Measurements from ENCODE around the gene MSI2. TPM values are rescaled to one million over a fixed set of nuclear protein-coding genes. Genes with fewer than 3 reads are reported as not detected.

Gene MSI2
- total RNA-seq, 1 donor from 2014 or later, result 60.6 TPM

GRCh38 chr17:57668332-57668731 lies 412.0 kb downstream of the MSI2 start:
- H3K4me3 Mint-ChIP-seq (ENCODE audit: unreplicated experiment), result no peak overlapping the region
- no peaks in the 10 kb centered on the region for H3K36me3 Mint-ChIP-seq (ENCODE audit: low read depth, unreplicated experiment)
- TF ChIP-seq, protein P1, sequence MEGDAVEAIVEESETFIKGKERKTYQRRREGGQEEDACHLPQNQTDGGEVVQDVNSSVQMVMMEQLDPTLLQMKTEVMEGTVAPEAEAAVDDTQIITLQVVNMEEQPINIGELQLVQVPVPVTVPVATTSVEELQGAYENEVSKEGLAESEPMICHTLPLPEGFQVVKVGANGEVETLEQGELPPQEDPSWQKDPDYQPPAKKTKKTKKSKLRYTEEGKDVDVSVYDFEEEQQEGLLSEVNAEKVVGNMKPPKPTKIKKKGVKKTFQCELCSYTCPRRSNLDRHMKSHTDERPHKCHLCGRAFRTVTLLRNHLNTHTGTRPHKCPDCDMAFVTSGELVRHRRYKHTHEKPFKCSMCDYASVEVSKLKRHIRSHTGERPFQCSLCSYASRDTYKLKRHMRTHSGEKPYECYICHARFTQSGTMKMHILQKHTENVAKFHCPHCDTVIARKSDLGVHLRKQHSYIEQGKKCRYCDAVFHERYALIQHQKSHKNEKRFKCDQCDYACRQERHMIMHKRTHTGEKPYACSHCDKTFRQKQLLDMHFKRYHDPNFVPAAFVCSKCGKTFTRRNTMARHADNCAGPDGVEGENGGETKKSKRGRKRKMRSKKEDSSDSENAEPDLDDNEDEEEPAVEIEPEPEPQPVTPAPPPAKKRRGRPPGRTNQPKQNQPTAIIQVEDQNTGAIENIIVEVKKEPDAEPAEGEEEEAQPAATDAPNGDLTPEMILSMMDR (IDR thresholded peaks at IDR 0.05; ENCODE audit: unreplicated experiment), result no peak
- H3K9me3 Mint-ChIP-seq (ENCODE audit: unreplicated experiment), result no peaks in the 10 kb centered on the region
- peaks cover 9% of the 10 kb centered on the region for H3K4me1 Mint-ChIP-seq (ENCODE audit: unreplicated experiment)
- DNase-seq (ENCODE audit: low spot score), result no peak
- H3K27me3 Mint-ChIP-seq (ENCODE audit: unreplicated experiment), result peaks cover 10% of the 10 kb centered on the region
- no peak overlapping the region for H3K27ac Mint-ChIP-seq (ENCODE audit: unreplicated experiment)

DNA sequence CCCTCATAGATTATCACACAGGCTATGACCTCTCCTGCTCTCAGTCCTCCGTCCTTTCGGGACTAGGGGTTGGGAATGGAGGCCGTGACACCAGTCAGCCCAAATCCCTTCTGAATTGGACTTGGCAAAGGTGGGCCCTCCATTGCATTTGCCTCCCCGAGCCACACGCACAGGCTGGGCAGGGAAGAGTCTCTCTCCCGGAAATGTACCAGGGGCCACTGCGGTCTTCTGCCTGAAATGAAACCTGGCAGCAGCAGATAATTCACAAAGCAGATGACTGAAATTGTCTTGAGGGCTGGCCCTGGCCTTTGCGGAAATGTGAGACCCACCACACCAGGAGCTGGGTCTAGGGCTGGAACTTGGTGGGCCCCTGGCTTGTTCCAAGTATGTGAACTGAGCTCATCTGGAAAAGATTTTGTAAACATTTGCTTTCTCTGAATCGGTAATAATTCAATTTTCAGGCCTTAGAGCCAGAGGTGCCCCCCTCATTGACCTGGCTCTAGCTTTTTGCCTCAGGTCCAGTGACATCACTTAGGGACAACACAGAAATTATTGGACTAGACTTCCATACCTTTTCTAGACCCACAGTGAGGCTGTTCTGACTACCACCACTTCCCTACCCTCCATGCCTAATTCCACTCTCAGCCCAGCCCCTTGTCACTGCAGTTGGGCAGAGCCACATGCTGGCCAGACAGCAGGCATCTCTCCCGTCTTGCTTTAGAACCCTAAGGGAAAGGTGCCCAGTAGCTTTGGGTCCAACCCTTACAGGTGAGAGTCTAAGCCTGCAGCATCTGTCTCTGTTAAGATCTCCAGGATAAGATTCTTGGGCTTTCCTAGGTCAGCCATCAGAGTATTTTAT lies 413.6 kb downstream of the MSI2 start:
- Mint-ChIP-seq H3K4me3 (ENCODE audit: unreplicated experiment) (no peak overlapping the region), H3K4me1 (ENCODE audit: unreplicated experiment) (peaks cover 9% of the 10 kb centered on the region), H3K36me3 (ENCODE audit: low read depth, unreplicated experiment) (no peaks in the 10 kb centered on the region), H3K27me3 (ENCODE audit: unreplicated experiment) (peaks cover 8% of the 10 kb centered on the region), H3K27ac (ENCODE audit: unreplicated experiment) (no peak overlapping the region), H3K9me3 (ENCODE audit: unreplicated experiment) (no peaks in the 10 kb centered on the region)
- DNase-seq (ENCODE audit: low spot score), result peak; percentile 1
- TF ChIP-seq, protein P1 (IDR thresholded peaks at IDR 0.05; ENCODE audit: unreplicated experiment), result no peak

GRCh38 chr17:57670769-57671569 lies 414.6 kb downstream of the MSI2 start:
- peaks cover 9% of the 10 kb centered on the region for H3K4me1 Mint-ChIP-seq (ENCODE audit: unreplicated experiment)
- H3K36me3 Mint-ChIP-seq (ENCODE audit: low read depth, unreplicated experiment), result no peaks in the 10 kb centered on the region
- TF ChIP-seq, protein P1 (IDR thresholded peaks at IDR 0.05; ENCODE audit: unreplicated experiment), result no peak
- H3K9me3 Mint-ChIP-seq (ENCODE audit: unreplicated experiment), result no peaks in the 10 kb centered on the region
- DNase-seq (ENCODE audit: low spot score), result peak; percentile 1
- no peak overlapping the region for H3K4me3 Mint-ChIP-seq (ENCODE audit: unreplicated experiment)
- H3K27me3 Mint-ChIP-seq (ENCODE audit: unreplicated experiment), result peaks cover 6% of the 10 kb centered on the region
- no peak overlapping the region for H3K27ac Mint-ChIP-seq (ENCODE audit: unreplicated experiment)

DNA sequence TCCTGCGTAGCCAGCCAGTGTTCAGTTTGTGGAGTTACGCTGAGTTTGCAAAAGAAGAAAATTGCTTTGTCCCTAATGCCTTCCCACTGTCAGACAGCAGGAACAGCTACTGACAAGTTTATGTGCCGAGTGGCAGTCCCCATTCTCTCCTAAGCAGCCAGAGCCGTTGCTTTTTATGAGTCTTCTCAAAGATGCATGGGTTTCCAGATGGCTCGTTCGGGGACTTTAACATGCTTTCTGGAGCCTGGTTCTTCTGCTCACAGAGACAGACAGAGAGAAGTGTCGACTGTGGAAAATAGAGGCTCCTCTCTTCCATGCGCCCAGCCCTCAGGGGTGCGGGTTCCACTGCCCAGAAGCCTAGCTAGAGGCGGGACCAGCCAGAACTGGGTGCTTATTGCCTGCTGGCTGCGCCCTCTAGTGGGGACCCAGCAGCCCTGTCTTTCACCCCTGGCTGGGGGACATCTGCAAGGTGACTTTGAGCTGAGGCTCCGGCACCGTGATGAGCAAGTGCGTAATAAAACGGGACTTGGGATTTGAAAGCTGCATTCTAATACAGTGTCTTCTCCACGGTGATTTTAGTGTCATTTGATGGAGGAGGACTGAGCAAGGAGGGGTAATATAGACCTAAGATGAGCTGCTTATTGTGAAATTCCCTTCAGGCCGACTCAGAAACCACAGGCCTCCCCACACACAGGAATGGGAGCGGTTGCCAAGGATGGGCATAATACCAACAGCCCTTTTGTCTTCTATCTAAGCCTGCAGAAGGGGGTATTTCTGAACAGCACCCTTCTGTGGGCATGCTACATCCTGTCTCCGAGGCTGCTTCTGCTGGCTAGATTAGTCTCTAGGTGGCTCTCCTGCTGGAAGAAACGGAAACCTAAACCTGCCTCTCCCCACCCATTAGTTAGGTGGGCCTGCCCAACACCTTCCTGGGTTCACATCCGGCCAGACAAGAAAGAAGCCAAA lies 415.6 kb downstream of the MSI2 start:
- no peaks in the 10 kb centered on the region for H3K36me3 Mint-ChIP-seq (ENCODE audit: low read depth, unreplicated experiment)
- TF ChIP-seq, protein P1 (IDR thresholded peaks at IDR 0.05; ENCODE audit: unreplicated experiment), result peak; percentile 85
- peaks cover 4% of the 10 kb centered on the region for H3K27me3 Mint-ChIP-seq (ENCODE audit: unreplicated experiment)
- H3K9me3 Mint-ChIP-seq (ENCODE audit: unreplicated experiment), result no peaks in the 10 kb centered on the region
- H3K27ac Mint-ChIP-seq (ENCODE audit: unreplicated experiment), result no peak overlapping the region
- H3K4me3 Mint-ChIP-seq (ENCODE audit: unreplicated experiment), result no peak overlapping the region
- DNase-seq (ENCODE audit: low spot score), result peak; percentile 79
- H3K4me1 Mint-ChIP-seq (ENCODE audit: unreplicated experiment), result peaks cover 3% of the 10 kb centered on the region

All from endothelial cell (in vitro differentiated cells).